Pancreas (tissue), 10 donors: ENCODE measurements around the gene TMEM156. TPM values are rescaled to one million over a fixed set of nuclear protein-coding genes. Genes with fewer than 3 reads are reported as not detected.

Source experiments
- ATAC-seq, 4 donors: fragments of 200-7000 bp; cut with Tn5 transposase; one replicate each; pipeline versions ENCODE4 v1.8.0 to v1.9.1; 2020; ENCODE audit warnings: mild to moderate bottlenecking in 4 of 4, moderate library complexity in 4 of 4
- DNase-seq, 6 donors: peaks; one replicate each; pipeline ENCODE4 v3.0.0-alpha.2; 2020
- FAIRE-seq: peaks from 2 replicates; lab custom pipeline; 2012; peaks lifted over from hg19 to GRCh38; lab: Jason Lieb, UNC
- H3K27ac ChIP-seq, 4 donors: fragments of 200-600 bp; sonication (generic); 1 replicate in 3 of 4; 2 replicates in 1 of 4; pipeline versions ENCODE4 v1.5.0 to v1.8.0; 2020
- H3K27me3 ChIP-seq, 4 donors: fragments of 200-600 bp; one replicate each; pipeline ENCODE4 v1.8.0; 2021
- H3K36me3 ChIP-seq, 3 donors: fragments of 200-600 bp; sonication (generic) in 1 of 3; one replicate each; pipeline versions ENCODE4 v1.5.0 to v1.8.0; 2020 to 2021
- H3K4me1 ChIP-seq, 3 donors: fragments of 200-600 bp; one replicate each; pipeline ENCODE4 v1.8.0; 2021
- H3K4me3 ChIP-seq, 4 donors: fragments of 200-600 bp; sonication (generic) in 2 of 4; one replicate each; pipeline versions ENCODE4 v1.5.0 to v1.8.0; 2020 to 2021
- H3K9me3 ChIP-seq, 4 donors: fragments of 200-600 bp; one replicate each; pipeline ENCODE4 v1.8.0; 2021
- CTCF ChIP-seq, 4 donors: fragments of 200-600 bp; sonication (generic) in 3 of 4; IDR thresholded peaks; one replicate each; pipeline versions ENCODE4 v1.5.0 to v1.8.0; 2021; ENCODE audit warnings: antibody characterized with exemption in 4 of 4
- WGBS, 2 donors: extraction: QIAGEN DNeasy Blood & Tissue Kit; methylation state at CpG; one replicate each; pipeline ENCODE4 v1.1.7; 2013; 5-methylcytosine and 5-hydroxymethylcytosine counted together
- intact Hi-C, 3 donors: fragments of 100-400 bp; cut with DNase I; formaldehyde crosslinking; loops; one replicate each; pipeline versions ENCODE4 v1.11.1 to v1.14.2; 2022
- polyA plus RNA-seq, 2 donors: library from polyadenylated mRNA; stranded (reverse); fragments of 200-250 nt; gene quantifications; one replicate each; pipeline ENCODE4 v1.2.3, GENCODE V29; 2013
- total RNA-seq, 6 donors: library from RNA; stranded (reverse); fragmentation: NEBNext Ultra II Directional in 4 of 6; extraction: Animal tissue kit (Norgen Biotek cat#: 25700) in 4 of 6; gene quantifications; one replicate each; pipeline versions ENCODE4 v1.2.1 to v1.2.4, GENCODE V29; 2021 to 2023
- donor health status: healthy with polysubstance abuse.
- donor health status: DM: no; HTN: no; CAD: no; lungs with moderate emphysema.
- donor health status: DM: no; HTN: no; CAD: no.
- donor health status: control.
- donor health status: control.
- donor health status: Bipolar disorder and iron deficiency.
- donor health status: DM: yes; HTN: yes; CAD: no.
- donor health status: DM: no; HTN: no; CAD: no.
- donor health status: DM: no; HTN: no; CAD: no.
- donor health status: DM: yes; HTN: yes; CAD: no.

Gene TMEM156
- total and polyA plus RNA-seq, 8 donors: 0.08 to 1.8 (median 0.53) TPM

- no peak for DNase-seq
Observed at GRCh38 chr4:39067031-39067430, 34.8 kb upstream of the TMEM156 start.

GRCh38 chr4:39066371-39066770 is 34.2 kb upstream of the TMEM156 start:
- FAIRE-seq (no peak), ATAC-seq (no peak), DNase-seq (no peak)
- H3K9me3 ChIP-seq: no peaks in the 10 kb centered on the region
- intact Hi-C loops: no loop called here
- no peak overlapping the region for H3K27ac ChIP-seq
- no peaks in the 10 kb centered on the region for H3K27me3 ChIP-seq
- H3K36me3 ChIP-seq: no peaks in the 10 kb centered on the region
- peaks cover 0 to 4% (median 3%) of the 10 kb centered on the region in 3 donors for H3K4me1 ChIP-seq
- TF ChIP-seq CTCF (IDR thresholded peaks at IDR 0.05): no peak
- WGBS, 2 donors: 97 to 98% methylated on average over 2 of the region's 2 CpGs
- no peak overlapping the region for H3K4me3 ChIP-seq

More at GRCh38 chr4:39067031-39067430, 34.8 kb upstream of the TMEM156 start:
- Histone ChIP-seq H3K4me1 (peaks cover 0 to 3% (median 0%) of the 10 kb centered on the region in 3 donors), H3K27me3 (no peaks in the 10 kb centered on the region), H3K4me3 (no peak overlapping the region), H3K9me3 (no peaks in the 10 kb centered on the region), H3K27ac (no peak overlapping the region), H3K36me3 (no peaks in the 10 kb centered on the region)
- no peak for FAIRE-seq
- WGBS, 2 donors: 57 to 71% methylated on average over 2 of the region's 2 CpGs
- ATAC-seq: no peak
- intact Hi-C loops: no loop called here
- no peak for TF ChIP-seq CTCF (IDR thresholded peaks at IDR 0.05)

- DNase-seq (no peak), ATAC-seq (no peak), FAIRE-seq (peak; percentile 56)
- intact Hi-C loops: no loop called here
- Histone ChIP-seq H3K4me1 (peaks cover 0 to 5% (median 3%) of the 10 kb centered on the region in 3 donors), H3K4me3 (no peak overlapping the region), H3K27me3 (no peaks in the 10 kb centered on the region), H3K36me3 (no peaks in the 10 kb centered on the region), H3K27ac (no peak overlapping the region), H3K9me3 (no peaks in the 10 kb centered on the region)
- no peak for TF ChIP-seq CTCF (IDR thresholded peaks at IDR 0.05)
Observed at GRCh38 chr4:39063430-39063829, 31.2 kb upstream of the TMEM156 start.

- Histone ChIP-seq H3K36me3 (no peaks in the 10 kb centered on the region), H3K9me3 (no peaks in the 10 kb centered on the region), H3K4me3 (no peak overlapping the region), H3K27ac (no peak overlapping the region), H3K4me1 (peaks cover 0 to 5% (median 3%) of the 10 kb centered on the region in 3 donors), H3K27me3 (no peaks in the 10 kb centered on the region)
- intact Hi-C loops: no loop called here
- DNase-seq (no peak), ATAC-seq (no peak), FAIRE-seq (no peak)
- 83 to 85% methylated on average over 4 of the region's 4 CpGs for WGBS, 2 donors
- no peak for TF ChIP-seq CTCF (IDR thresholded peaks at IDR 0.05)
Observed at GRCh38 chr4:39062770-39063097, 30.5 kb upstream of the TMEM156 start.

- Histone ChIP-seq H3K4me1 (peaks cover 0 to 5% (median 2%) of the 10 kb centered on the region in 3 donors), H3K36me3 (no peaks in the 10 kb centered on the region), H3K27ac (no peak within 1 kb of the TSS), H3K4me3 (no peak within 1 kb of the TSS), H3K27me3 (no peaks in the 10 kb centered on the region), H3K9me3 (no peaks in the 10 kb centered on the region)
- FAIRE-seq: no peak
- TF ChIP-seq CTCF (IDR thresholded peaks at IDR 0.05): no peak
- no peak for DNase-seq
- ATAC-seq: peak in 1 of 4 donors; percentile 27
- intact Hi-C loops: no loop called here
- 52 to 57% methylated on average over 7 of the region's 7 CpGs for WGBS, 2 donors
Observed at GRCh38 chr4:39062094-39062769, 30.0 kb upstream of the TMEM156 start, which contains the start of gene KLHL5. TSS of gene KLHL5 (plus strand) at chr4:39062232. CDS start at chr4:39062653, 421 bp downstream.
